ENCODE results near the gene OVOL1. TPM values are rescaled to one million over a fixed set of nuclear protein-coding genes. Genes with fewer than 3 reads are reported as not detected.

Gene OVOL1
- total RNA-seq, 1 donor from 2014 or later = not detected

DNA sequence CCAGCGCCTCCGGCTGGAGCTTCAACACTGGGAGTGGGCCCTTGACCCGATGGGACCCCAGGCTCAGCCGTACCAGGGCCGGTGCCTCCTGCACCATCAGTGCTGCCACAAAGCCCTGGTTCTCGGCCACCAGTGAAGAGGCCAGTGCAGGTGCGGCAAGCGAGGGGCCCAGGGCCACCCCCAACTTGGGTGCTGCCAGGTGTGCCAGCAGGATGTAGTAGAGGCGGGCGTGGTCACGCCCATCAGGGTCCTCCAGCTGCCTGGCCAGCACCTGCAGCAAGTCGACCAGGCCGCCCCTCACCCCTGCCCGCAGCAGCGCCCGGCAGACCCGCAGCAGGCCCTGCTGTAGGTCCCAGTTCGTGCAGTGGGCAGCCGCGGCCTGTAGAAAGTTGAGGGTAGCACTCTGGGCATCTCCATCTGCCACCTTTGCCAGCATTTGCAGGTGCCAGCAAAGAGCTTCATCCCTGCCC is 8.4 kb upstream of the OVOL1 start:
- Mint-ChIP-seq H3K27ac (ENCODE audit: unreplicated experiment) (no peak overlapping the region), H3K4me3 (no peak overlapping the region), H3K27me3 (ENCODE audit: low read depth) (peaks cover 15% of the 10 kb centered on the region), H3K36me3 (ENCODE audit: low read depth) (no peaks in the 10 kb centered on the region), H3K4me1 (no peaks in the 10 kb centered on the region), H3K9me3 (no peaks in the 10 kb centered on the region)
- no peak for DNase-seq (ENCODE audit: low read depth, low spot score)
- TF ChIP-seq, protein P1, sequence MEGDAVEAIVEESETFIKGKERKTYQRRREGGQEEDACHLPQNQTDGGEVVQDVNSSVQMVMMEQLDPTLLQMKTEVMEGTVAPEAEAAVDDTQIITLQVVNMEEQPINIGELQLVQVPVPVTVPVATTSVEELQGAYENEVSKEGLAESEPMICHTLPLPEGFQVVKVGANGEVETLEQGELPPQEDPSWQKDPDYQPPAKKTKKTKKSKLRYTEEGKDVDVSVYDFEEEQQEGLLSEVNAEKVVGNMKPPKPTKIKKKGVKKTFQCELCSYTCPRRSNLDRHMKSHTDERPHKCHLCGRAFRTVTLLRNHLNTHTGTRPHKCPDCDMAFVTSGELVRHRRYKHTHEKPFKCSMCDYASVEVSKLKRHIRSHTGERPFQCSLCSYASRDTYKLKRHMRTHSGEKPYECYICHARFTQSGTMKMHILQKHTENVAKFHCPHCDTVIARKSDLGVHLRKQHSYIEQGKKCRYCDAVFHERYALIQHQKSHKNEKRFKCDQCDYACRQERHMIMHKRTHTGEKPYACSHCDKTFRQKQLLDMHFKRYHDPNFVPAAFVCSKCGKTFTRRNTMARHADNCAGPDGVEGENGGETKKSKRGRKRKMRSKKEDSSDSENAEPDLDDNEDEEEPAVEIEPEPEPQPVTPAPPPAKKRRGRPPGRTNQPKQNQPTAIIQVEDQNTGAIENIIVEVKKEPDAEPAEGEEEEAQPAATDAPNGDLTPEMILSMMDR (conservative IDR thresholded peaks at IDR 0.05) = no peak

DNA sequence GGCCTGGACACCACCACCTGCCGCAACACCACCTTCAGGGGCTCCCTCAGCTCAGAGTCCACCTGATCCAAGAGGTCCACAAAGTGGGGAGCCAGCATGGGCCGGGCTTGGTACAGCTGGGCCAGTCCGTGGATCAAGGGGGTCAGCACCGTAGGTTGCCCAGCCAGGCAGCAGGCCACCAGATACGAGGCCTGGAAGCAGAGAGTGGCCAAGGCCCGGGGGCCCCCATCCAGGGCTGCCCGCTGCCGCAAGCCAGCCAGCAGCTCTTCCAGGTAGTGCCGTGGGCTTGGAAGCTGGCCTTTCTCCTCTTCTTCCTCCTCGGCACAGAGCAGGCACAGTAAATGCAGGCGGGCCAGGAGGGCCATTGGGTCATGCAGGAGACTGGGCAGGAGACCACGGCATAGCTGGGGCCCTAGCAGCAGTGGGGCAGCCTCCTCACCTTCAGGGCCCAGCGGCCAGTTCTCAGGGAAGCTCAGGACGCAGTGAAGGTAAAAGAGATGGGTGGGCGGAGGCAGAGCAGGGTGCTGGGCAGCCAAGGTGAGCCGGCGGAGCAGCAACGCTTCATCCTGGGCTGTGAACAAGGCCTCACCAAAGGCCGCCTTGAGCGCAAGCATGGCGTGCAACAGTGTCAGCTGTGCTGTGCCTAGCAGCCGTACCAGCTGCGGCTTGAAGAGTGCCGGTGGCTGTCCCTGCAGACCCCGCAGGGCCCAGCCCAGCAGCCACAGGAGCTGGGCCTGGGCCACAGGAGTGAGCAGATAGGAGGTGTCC is 7.8 kb upstream of the OVOL1 start:
- no peak for DNase-seq (ENCODE audit: low read depth, low spot score)
- TF ChIP-seq, protein P1 (conservative IDR thresholded peaks at IDR 0.05) = no peak
- H3K27me3 Mint-ChIP-seq (ENCODE audit: low read depth) = peaks cover 20% of the 10 kb centered on the region
- no peaks in the 10 kb centered on the region for H3K9me3 Mint-ChIP-seq
- peaks cover 3% of the 10 kb centered on the region for H3K4me1 Mint-ChIP-seq
- no peaks in the 10 kb centered on the region for H3K36me3 Mint-ChIP-seq (ENCODE audit: low read depth)
- no peak overlapping the region for H3K27ac Mint-ChIP-seq (ENCODE audit: unreplicated experiment)
- peak overlapping the region; percentile 47 for H3K4me3 Mint-ChIP-seq

DNA sequence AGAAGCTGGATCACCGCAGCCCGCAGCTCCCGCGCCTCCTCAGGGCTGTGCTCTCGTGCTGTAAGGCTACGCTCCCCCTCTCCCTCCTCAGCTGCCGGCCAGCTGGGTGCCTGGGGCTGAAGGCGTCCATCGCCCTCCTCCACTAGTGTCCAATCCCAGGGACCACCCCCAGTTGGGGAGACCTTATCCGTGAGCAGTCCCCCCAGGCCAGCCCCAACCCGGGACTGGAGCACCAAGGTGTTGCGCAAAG is 7.3 kb upstream of the OVOL1 start:
- no peaks in the 10 kb centered on the region for H3K9me3 Mint-ChIP-seq
- TF ChIP-seq, protein P1 (conservative IDR thresholded peaks at IDR 0.05) = no peak
- peaks cover 8% of the 10 kb centered on the region for H3K4me1 Mint-ChIP-seq
- no peak for DNase-seq (ENCODE audit: low read depth, low spot score)
- H3K27ac Mint-ChIP-seq (ENCODE audit: unreplicated experiment) = no peak overlapping the region
- H3K4me3 Mint-ChIP-seq = no peak overlapping the region
- peaks cover 25% of the 10 kb centered on the region for H3K27me3 Mint-ChIP-seq (ENCODE audit: low read depth)
- H3K36me3 Mint-ChIP-seq (ENCODE audit: low read depth) = no peaks in the 10 kb centered on the region

DNA sequence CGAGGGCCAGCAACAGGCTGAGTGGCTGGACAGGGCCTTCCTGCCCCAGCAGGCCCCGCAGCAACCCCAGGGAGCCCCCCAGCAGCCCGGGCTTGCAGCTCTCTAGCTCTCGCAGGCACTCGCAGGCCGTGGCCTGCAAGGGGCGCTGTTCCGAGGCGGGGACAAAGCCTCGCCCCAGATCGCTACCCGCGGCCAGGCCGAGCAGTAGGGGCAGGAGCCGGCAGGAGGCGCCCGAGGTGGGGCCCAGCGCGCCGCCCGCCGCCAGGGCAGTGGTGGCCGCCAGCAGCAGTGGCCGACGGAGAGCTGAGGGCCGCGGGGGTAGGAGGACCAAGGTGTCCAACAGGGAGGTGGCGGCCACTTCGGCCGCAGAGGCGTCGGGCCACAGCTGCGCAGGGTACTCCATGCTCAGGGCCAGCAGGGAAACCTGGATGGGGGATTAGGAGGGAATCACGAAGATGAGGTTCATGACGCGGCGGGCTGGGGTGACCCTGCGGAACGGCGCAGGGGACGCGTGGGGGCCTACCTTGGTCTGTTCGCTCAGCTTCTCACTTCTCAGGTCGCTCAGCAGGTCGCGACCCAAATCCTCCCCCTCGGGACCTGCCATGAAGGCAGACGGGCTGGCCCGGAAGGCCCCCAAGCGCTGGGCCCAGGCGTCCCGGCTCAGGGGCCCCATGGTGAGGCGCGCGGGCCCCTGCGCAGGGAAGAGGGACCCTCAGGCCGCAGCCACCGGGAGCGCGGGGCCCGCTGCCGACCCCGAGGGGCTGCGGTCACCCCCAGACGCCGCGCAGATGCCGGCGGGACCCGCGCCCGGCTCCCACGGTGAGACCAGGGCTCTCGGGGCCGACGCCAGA is 6.7 kb upstream of the OVOL1 start:
- H3K27ac Mint-ChIP-seq (ENCODE audit: unreplicated experiment) = no peak overlapping the region
- H3K4me1 Mint-ChIP-seq = peaks cover 8% of the 10 kb centered on the region
- H3K9me3 Mint-ChIP-seq = no peaks in the 10 kb centered on the region
- H3K27me3 Mint-ChIP-seq (ENCODE audit: low read depth) = peaks cover 30% of the 10 kb centered on the region
- TF ChIP-seq, protein P1 (conservative IDR thresholded peaks at IDR 0.05) = peak; percentile 97
- peak; percentile 77 for DNase-seq (ENCODE audit: low read depth, low spot score)
- peak overlapping the region; percentile 85 for H3K4me3 Mint-ChIP-seq
- H3K36me3 Mint-ChIP-seq (ENCODE audit: low read depth) = no peaks in the 10 kb centered on the region

DNA sequence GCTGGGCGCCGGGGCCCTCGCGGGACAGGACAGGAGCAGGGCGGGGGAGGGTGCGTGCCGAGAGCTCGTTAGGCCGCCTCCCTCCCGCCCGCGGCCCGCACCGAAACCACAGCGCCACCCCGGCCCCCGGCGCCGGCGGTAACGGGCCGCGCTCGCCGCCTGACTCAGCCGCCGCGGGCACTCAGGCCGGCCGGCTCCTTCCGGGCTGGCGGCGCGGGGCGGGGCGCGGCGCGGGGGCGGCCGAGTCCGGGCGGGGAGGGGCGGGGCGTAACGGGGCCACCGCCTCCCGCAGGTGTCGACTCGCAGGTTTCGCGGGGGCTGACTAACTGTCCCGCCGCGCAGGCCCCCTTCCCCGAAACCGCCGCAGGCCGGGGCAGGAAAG is 6.1 kb upstream of the OVOL1 start, which contains the start of gene AP5B1:
Gene AP5B1 (minus strand): TSS at position 207 of the 382 bp plus-strand sequence. CDS start 385 bp downstream, outside the sequence.
- H3K27me3 Mint-ChIP-seq (ENCODE audit: low read depth) = peaks cover 37% of the 10 kb centered on the region
- TF ChIP-seq, protein P1 (conservative IDR thresholded peaks at IDR 0.05) = no peak
- H3K27ac Mint-ChIP-seq (ENCODE audit: unreplicated experiment) = no peak within 1 kb of the TSS
- no peak for DNase-seq (ENCODE audit: low read depth, low spot score)
- peaks cover 8% of the 10 kb centered on the region for H3K4me1 Mint-ChIP-seq
- peaks cover 3% of the 10 kb centered on the region for H3K36me3 Mint-ChIP-seq (ENCODE audit: low read depth)
- peak within 1 kb of the TSS; percentile 85 for H3K4me3 Mint-ChIP-seq
- no peaks in the 10 kb centered on the region for H3K9me3 Mint-ChIP-seq
